H9 (cell line): ENCODE measurements around the gene BCLAF1. TPM values are rescaled to one million over a fixed set of nuclear protein-coding genes. Genes with fewer than 3 reads are reported as not detected.

Experiments
- DNase-seq: peaks from one replicate; pipeline ENCODE4 v3.0.0-alpha.2; 2017
- H2AFZ ChIP-seq: one replicate; pipeline ENCODE4 v1.6.1; 2013; ENCODE audit warnings: mild to moderate bottlenecking, low read length, control low read depth, moderate library complexity
- H2AK5ac ChIP-seq: 2 replicates; pipeline ENCODE4 v1.6.1; 2013; ENCODE audit warnings: low read length, control low read depth, mixed read lengths; ENCODE audit not compliant: insufficient read length
- H2BK120ac ChIP-seq: one replicate; pipeline ENCODE4 v1.6.1; 2013; ENCODE audit warnings: low read depth, mild to moderate bottlenecking, low read length, control low read depth, inconsistent platforms; ENCODE audit not compliant: poor library complexity, severe bottlenecking
- H2BK12ac ChIP-seq: 2 replicates; pipeline ENCODE4 v1.6.1; 2013; ENCODE audit warnings: low read length, control low read depth, mixed read lengths, low read depth; ENCODE audit not compliant: insufficient read length
- H2BK15ac ChIP-seq: 2 replicates; pipeline ENCODE4 v1.6.1; 2013; ENCODE audit warnings: low read depth, low read length, control low read depth
- H2BK20ac ChIP-seq: one replicate; pipeline ENCODE4 v1.6.1; 2013; ENCODE audit warnings: low read depth, mild to moderate bottlenecking, low read length, control low read depth, inconsistent platforms; ENCODE audit not compliant: poor library complexity, severe bottlenecking
- H2BK5ac ChIP-seq: 2 replicates; pipeline ENCODE4 v1.6.1; 2013; ENCODE audit warnings: low read length, control low read depth, mixed read lengths; ENCODE audit not compliant: insufficient read length
- H3K14ac ChIP-seq: 2 replicates; pipeline ENCODE4 v1.6.1; 2013; ENCODE audit warnings: low read length, control low read depth; ENCODE audit not compliant: insufficient read depth
- H3K18ac ChIP-seq: 2 replicates; pipeline ENCODE4 v1.6.1; 2013; ENCODE audit warnings: low read depth, mild to moderate bottlenecking, mixed read lengths, low read length, control low read depth; ENCODE audit not compliant: insufficient read length
- H3K23ac ChIP-seq: 2 replicates; pipeline ENCODE4 v1.6.1; 2013; ENCODE audit warnings: low read length, control low read depth, mixed read lengths, low read depth; ENCODE audit not compliant: insufficient read length
- H3K23me2 ChIP-seq: 2 replicates; pipeline ENCODE4 v1.6.1; 2013; ENCODE audit warnings: low read depth, mild to moderate bottlenecking, mixed read lengths, low read length, control low read depth; ENCODE audit not compliant: insufficient read length, poor library complexity, severe bottlenecking
- H3K27ac ChIP-seq: 2 replicates; pipeline ENCODE4 v1.5.1; 2013; ENCODE audit warnings: low read length, control low read depth, mixed read lengths, low read depth; ENCODE audit not compliant: insufficient read length
- H3K27me3 ChIP-seq: 2 replicates; pipeline ENCODE4 v1.6.1; 2013; ENCODE audit warnings: low read length, control low read depth, inconsistent platforms; ENCODE audit not compliant: insufficient read depth
- H3K4ac ChIP-seq: 2 replicates; pipeline ENCODE4 v1.6.1; 2013; ENCODE audit warnings: low read depth, mild to moderate bottlenecking, control low read depth, inconsistent platforms, low read length, moderate library complexity
- H3K4me1 ChIP-seq: 2 replicates; pipeline ENCODE4 v1.6.1; 2013; ENCODE audit warnings: low read length, control low read depth, inconsistent platforms; ENCODE audit not compliant: insufficient read depth
- H3K4me2 ChIP-seq: 2 replicates; pipeline ENCODE4 v1.6.1; 2013; ENCODE audit warnings: low read length, control low read depth, mixed read lengths; ENCODE audit not compliant: insufficient read length, insufficient read depth
- H3K56ac ChIP-seq: 2 replicates; pipeline ENCODE4 v1.6.1; 2013; ENCODE audit warnings: low read depth, mild to moderate bottlenecking, mixed read lengths, low read length, control low read depth; ENCODE audit not compliant: insufficient read length
- H3K79me1 ChIP-seq: 2 replicates; pipeline ENCODE4 v1.6.1; 2013; ENCODE audit warnings: low read depth, mild to moderate bottlenecking, moderate library complexity, low read length, control low read depth, inconsistent platforms; ENCODE audit not compliant: insufficient read depth, poor library complexity, severe bottlenecking
- H3K79me2 ChIP-seq: 2 replicates; pipeline ENCODE4 v1.6.1; 2013; ENCODE audit warnings: low read length, control low read depth, inconsistent platforms; ENCODE audit not compliant: insufficient read depth
- H3K9ac ChIP-seq: 2 replicates; pipeline ENCODE4 v1.6.1; 2013; ENCODE audit warnings: low read length, control low read depth, mixed read lengths; ENCODE audit not compliant: insufficient read length; ENCODE audit errors: extremely low read depth
- H3K9me3 ChIP-seq: one replicate; pipeline ENCODE4 v1.6.1; 2013; ENCODE audit warnings: low read depth, low read length, inconsistent platforms; ENCODE audit not compliant: control insufficient read depth
- H3T11ph ChIP-seq: one replicate; pipeline ENCODE4 v1.6.1; 2013; ENCODE audit warnings: mild to moderate bottlenecking, low read length, control low read depth, inconsistent platforms
- H4K20me1 ChIP-seq: one replicate; pipeline ENCODE4 v1.6.1; 2013; ENCODE audit not compliant: control insufficient read depth, insufficient read length, insufficient read depth
- H4K5ac ChIP-seq: 2 replicates; pipeline ENCODE4 v1.6.1; 2013; ENCODE audit warnings: low read depth, mild to moderate bottlenecking, mixed read lengths, low read length, control low read depth; ENCODE audit not compliant: insufficient read length
- H4K8ac ChIP-seq: replicated peaks from 2 replicates; pipeline ENCODE4 v1.6.1; 2013; ENCODE audit warnings: low read length, control low read depth, mixed read lengths, low read depth; ENCODE audit not compliant: insufficient read length
- H4K91ac ChIP-seq: 2 replicates; pipeline ENCODE4 v1.6.1; 2013; ENCODE audit warnings: low read depth, mild to moderate bottlenecking, moderate library complexity, mixed read lengths, low read length, control low read depth; ENCODE audit not compliant: insufficient read length
- H3K27ac Mint-ChIP-seq, 3 experiments: 2 replicates in 2 of 3; 3 replicates in 1 of 3; pipeline ENCODE4 v1.8.0; 2020 to 2021; ENCODE audit warnings: mixed read lengths in 3 of 3, mild to moderate bottlenecking in 1 of 3, moderate library complexity in 1 of 3
- H3K27me3 Mint-ChIP-seq: 2 replicates; pipeline ENCODE4 v1.8.0; 2021; ENCODE audit warnings: low read depth, mild to moderate bottlenecking, moderate library complexity, mixed read lengths
- H3K36me3 Mint-ChIP-seq, 3 experiments: 2 replicates in 2 of 3; 3 replicates in 1 of 3; pipeline ENCODE4 v1.8.0; 2020 to 2021; ENCODE audit warnings: low read depth in 3 of 3, mixed read lengths in 3 of 3; ENCODE audit not compliant: insufficient read depth in 1 of 3
- H3K4me1 Mint-ChIP-seq, 2 experiments: 2 replicates each; pipeline ENCODE4 v1.8.0; 2020; ENCODE audit warnings: mixed read lengths in 2 of 2
- H3K4me3 Mint-ChIP-seq, 2 experiments: 2 replicates in 1 of 2; 3 replicates in 1 of 2; pipeline ENCODE4 v1.8.0; 2020 to 2021; ENCODE audit warnings: mild to moderate bottlenecking in 2 of 2, mixed read lengths in 2 of 2, moderate library complexity in 1 of 2
- H3K9me3 Mint-ChIP-seq, 2 experiments: 2 replicates in 1 of 2; 3 replicates in 1 of 2; pipeline ENCODE4 v1.8.0; 2020; ENCODE audit warnings: mild to moderate bottlenecking in 2 of 2, mixed read lengths in 2 of 2, moderate library complexity in 1 of 2
- total RNA-seq: library from RNA; stranded (reverse); gene quantifications from 2 replicates; pipeline ENCODE4 v1.2.1, GENCODE V29; 2021
- TF ChIP-seq, protein P1 (sequence below): fragments of 200-600 bp; sonication (generic); conservative IDR thresholded peaks from 3 replicates; pipeline ENCODE4 v1.8.0; 2021; ENCODE audit warnings: antibody characterized with exemption, mild to moderate bottlenecking

Gene BCLAF1
- total RNA-seq, 1 experiment from 2014 or later, result 257 TPM

DNA sequence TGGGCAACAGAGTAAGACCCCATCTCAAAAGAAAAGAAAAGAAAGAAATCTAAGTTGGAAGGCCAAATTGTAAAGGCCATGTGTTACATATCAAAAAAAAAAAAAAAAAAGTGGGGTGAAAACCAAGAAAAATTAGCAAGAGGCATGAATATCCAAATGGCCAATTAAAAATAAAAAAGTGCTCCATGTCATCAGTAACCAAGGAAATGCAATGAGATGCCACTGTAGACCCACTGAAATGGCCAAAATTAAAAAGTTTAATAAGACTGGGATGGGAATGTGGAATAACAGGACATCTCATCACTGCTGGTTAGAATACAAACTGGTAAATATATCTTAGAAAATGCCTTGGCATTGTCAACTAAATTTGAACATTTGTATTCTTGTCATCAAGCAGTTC lies 30.1 kb upstream of the BCLAF1 start:
- no peaks in the 10 kb centered on the region for H3K27me3 Mint-ChIP-seq
- Histone ChIP-seq H4K91ac (no peak overlapping the region), H3K27ac (no peak overlapping the region), H3K9me3 (no peaks in the 10 kb centered on the region), H2BK12ac (no peak overlapping the region), H3K4ac (no peak overlapping the region), H2BK5ac (no peak overlapping the region), H2AFZ (no peak overlapping the region), H3K9ac (no peak overlapping the region), H2BK20ac (no peak overlapping the region), H4K5ac (no peak overlapping the region), H3K4me2 (no peak overlapping the region), H3K27me3 (no peaks in the 10 kb centered on the region), H3K18ac (no peak overlapping the region), H3K23me2 (no peaks in the 10 kb centered on the region), H3K79me1 (no peaks in the 10 kb centered on the region), H2BK15ac (no peak overlapping the region), H4K8ac (no peak overlapping the region), H3K79me2 (no peaks in the 10 kb centered on the region), H3K56ac (no peak overlapping the region), H4K20me1 (no peaks in the 10 kb centered on the region), H2BK120ac (no peak overlapping the region), H3T11ph (no peak overlapping the region), H2AK5ac (no peak overlapping the region), H3K23ac (no peak overlapping the region), H3K14ac (no peak overlapping the region), H3K4me1 (no peaks in the 10 kb centered on the region)
- H3K4me1 Mint-ChIP-seq, result peaks cover 4 to 5% of the 10 kb centered on the region in 2 experiments; a peak in 3 of 4 replicates
- H3K36me3 Mint-ChIP-seq, result no peaks in the 10 kb centered on the region
- no peaks in the 10 kb centered on the region for H3K9me3 Mint-ChIP-seq
- H3K27ac Mint-ChIP-seq, result no peak overlapping the region
- H3K4me3 Mint-ChIP-seq, result no peak overlapping the region
- DNase-seq, result no peak
- TF ChIP-seq, protein P1, sequence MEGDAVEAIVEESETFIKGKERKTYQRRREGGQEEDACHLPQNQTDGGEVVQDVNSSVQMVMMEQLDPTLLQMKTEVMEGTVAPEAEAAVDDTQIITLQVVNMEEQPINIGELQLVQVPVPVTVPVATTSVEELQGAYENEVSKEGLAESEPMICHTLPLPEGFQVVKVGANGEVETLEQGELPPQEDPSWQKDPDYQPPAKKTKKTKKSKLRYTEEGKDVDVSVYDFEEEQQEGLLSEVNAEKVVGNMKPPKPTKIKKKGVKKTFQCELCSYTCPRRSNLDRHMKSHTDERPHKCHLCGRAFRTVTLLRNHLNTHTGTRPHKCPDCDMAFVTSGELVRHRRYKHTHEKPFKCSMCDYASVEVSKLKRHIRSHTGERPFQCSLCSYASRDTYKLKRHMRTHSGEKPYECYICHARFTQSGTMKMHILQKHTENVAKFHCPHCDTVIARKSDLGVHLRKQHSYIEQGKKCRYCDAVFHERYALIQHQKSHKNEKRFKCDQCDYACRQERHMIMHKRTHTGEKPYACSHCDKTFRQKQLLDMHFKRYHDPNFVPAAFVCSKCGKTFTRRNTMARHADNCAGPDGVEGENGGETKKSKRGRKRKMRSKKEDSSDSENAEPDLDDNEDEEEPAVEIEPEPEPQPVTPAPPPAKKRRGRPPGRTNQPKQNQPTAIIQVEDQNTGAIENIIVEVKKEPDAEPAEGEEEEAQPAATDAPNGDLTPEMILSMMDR, result no peak
